OCI-LY1 (cell line): ENCODE measurements around the gene DIAPH2.

Source experiments
- H2AFZ ChIP-seq: fragments of 200-600 bp; sonication (generic), shearing (Covaris generic); 2 replicates; pipeline ENCODE4 v1.6.0; 2014; ENCODE audit warnings: antibody characterized with exemption, mild to moderate bottlenecking, low read length
- H3F3A ChIP-seq: fragments of 200-600 bp; sonication (generic), shearing (Covaris generic); 2 replicates; pipeline ENCODE4 v1.6.0; 2014; ENCODE audit warnings: mild to moderate bottlenecking, antibody characterized with exemption, low read length, moderate library complexity; ENCODE audit not compliant: insufficient read depth
- H3K27ac ChIP-seq: fragments of 200-600 bp; sonication (generic); 2 replicates; pipeline ENCODE4 v1.5.1; 2014; ENCODE audit warnings: low read length, mixed run types, mild to moderate bottlenecking, low read depth; ENCODE audit not compliant: poor library complexity, severe bottlenecking
- H3K27me3 ChIP-seq: fragments of 200-600 bp; sonication (generic); 2 replicates; pipeline ENCODE4 v1.6.0; 2014; ENCODE audit warnings: antibody characterized with exemption, mild to moderate bottlenecking, low read length, moderate library complexity; ENCODE audit not compliant: insufficient read depth
- H3K36me3 ChIP-seq: fragments of 200-600 bp; sonication (generic); 2 replicates; pipeline ENCODE4 v1.6.1; 2014; ENCODE audit warnings: mild to moderate bottlenecking, antibody characterized with exemption, low read length, moderate library complexity, mixed read lengths; ENCODE audit not compliant: insufficient read depth
- H3K4me1 ChIP-seq: fragments of 200-600 bp; sonication (generic); 2 replicates; pipeline ENCODE4 v1.5.1; 2014; ENCODE audit warnings: mild to moderate bottlenecking, low read length, moderate library complexity; ENCODE audit not compliant: insufficient read depth, severe bottlenecking
- H3K4me2 ChIP-seq: fragments of 200-600 bp; sonication (generic), shearing (Covaris generic); 2 replicates; pipeline ENCODE4 v1.6.1; 2014; ENCODE audit warnings: low read length
- H3K4me3 ChIP-seq: fragments of 200-600 bp; sonication (generic); 2 replicates; pipeline ENCODE4 v1.5.1; 2014; ENCODE audit warnings: low read length, low read depth, mild to moderate bottlenecking, mixed read lengths; ENCODE audit not compliant: poor library complexity, severe bottlenecking
- H3K79me2 ChIP-seq: fragments of 200-600 bp; shearing (Covaris generic); 2 replicates; pipeline ENCODE4 v1.6.1; 2016; ENCODE audit warnings: mixed run types, low read length, mixed read lengths; ENCODE audit not compliant: insufficient read depth
- H3K9ac ChIP-seq: fragments of 200-600 bp; sonication (generic), shearing (Covaris generic); 2 replicates; pipeline ENCODE4 v1.6.1; 2014; ENCODE audit warnings: mild to moderate bottlenecking, low read length, mixed read lengths
- H3K9me2 ChIP-seq: fragments of 200-600 bp; sonication (generic), shearing (Covaris generic); 2 replicates; pipeline ENCODE4 v1.6.1; 2014; ENCODE audit warnings: low read depth, mild to moderate bottlenecking, low read length, mixed read lengths
- H3K9me3 ChIP-seq: fragments of 200-600 bp; shearing (Covaris generic); 2 replicates; pipeline ENCODE4 v1.6.1; 2014; ENCODE audit warnings: low read length, mixed read lengths
- H4K20me1 ChIP-seq: fragments of 200-600 bp; sonication (generic), shearing (Covaris generic); 2 replicates; pipeline ENCODE4 v1.6.0; 2016; ENCODE audit warnings: mild to moderate bottlenecking, low read length; ENCODE audit not compliant: insufficient read depth
- CTCF ChIP-seq: fragments of 200-600 bp; sonication (generic), shearing (Covaris generic); IDR thresholded peaks from 2 replicates; pipeline ENCODE4 v1.5.1; 2017; ENCODE audit warnings: mild to moderate bottlenecking, antibody characterized with exemption, low read length, moderate library complexity, mixed read lengths
- EZH2 ChIP-seq: fragments of 200-600 bp; sonication (generic), shearing (Covaris generic); IDR thresholded peaks from 2 replicates; pipeline ENCODE4 v1.8.0; 2017; ENCODE audit warnings: borderline replicate concordance, mixed run types, mild to moderate bottlenecking, antibody characterized with exemption, low read length, moderate library complexity, mixed read lengths

Gene DIAPH2

GRCh38 chrX:96987228-96987627, 302.6 kb downstream of the DIAPH2 start:
- H3K27ac ChIP-seq = no peak overlapping the region
- no peaks in the 10 kb centered on the region for H3K9me3 ChIP-seq
- no peaks in the 10 kb centered on the region for H4K20me1 ChIP-seq
- no peaks in the 10 kb centered on the region for H3K9me2 ChIP-seq
- H2AFZ ChIP-seq = no peak overlapping the region
- H3K4me3 ChIP-seq = no peak overlapping the region
- no peaks in the 10 kb centered on the region for H3K4me1 ChIP-seq
- no peak overlapping the region for H3K4me2 ChIP-seq
- H3K27me3 ChIP-seq = no peaks in the 10 kb centered on the region
- no peaks in the 10 kb centered on the region for H3K36me3 ChIP-seq
- TF ChIP-seq EZH2 = no peak
- no peak for TF ChIP-seq CTCF
- no peaks in the 10 kb centered on the region for H3K79me2 ChIP-seq
- no peak overlapping the region for H3K9ac ChIP-seq
- H3F3A ChIP-seq = no peaks in the 10 kb centered on the region

- no peaks in the 10 kb centered on the region for H4K20me1 ChIP-seq
- no peaks in the 10 kb centered on the region for H3K79me2 ChIP-seq
- no peak overlapping the region for H3K27ac ChIP-seq
- no peaks in the 10 kb centered on the region for H3F3A ChIP-seq
- H3K4me1 ChIP-seq = no peaks in the 10 kb centered on the region
- H3K9ac ChIP-seq = no peak overlapping the region
- H3K9me2 ChIP-seq = no peaks in the 10 kb centered on the region
- no peaks in the 10 kb centered on the region for H3K9me3 ChIP-seq
- H2AFZ ChIP-seq = no peak overlapping the region
- H3K4me2 ChIP-seq = no peak overlapping the region
- H3K36me3 ChIP-seq = no peaks in the 10 kb centered on the region
- H3K27me3 ChIP-seq = no peaks in the 10 kb centered on the region
- no peak overlapping the region for H3K4me3 ChIP-seq
- TF ChIP-seq EZH2 = no peak
- no peak for TF ChIP-seq CTCF
Observed at GRCh38 chrX:96989830-96990571, 305.4 kb downstream of the DIAPH2 start.

- H3K4me2 ChIP-seq = no peak overlapping the region
- H2AFZ ChIP-seq = no peak overlapping the region
- no peaks in the 10 kb centered on the region for H3K79me2 ChIP-seq
- no peak overlapping the region for H3K9ac ChIP-seq
- H3K9me3 ChIP-seq = no peaks in the 10 kb centered on the region
- TF ChIP-seq CTCF (no peak), EZH2 (no peak)
- no peaks in the 10 kb centered on the region for H3F3A ChIP-seq
- no peaks in the 10 kb centered on the region for H4K20me1 ChIP-seq
- no peaks in the 10 kb centered on the region for H3K27me3 ChIP-seq
- no peak overlapping the region for H3K4me3 ChIP-seq
- H3K4me1 ChIP-seq = no peaks in the 10 kb centered on the region
- H3K36me3 ChIP-seq = no peaks in the 10 kb centered on the region
- no peaks in the 10 kb centered on the region for H3K9me2 ChIP-seq
- no peak overlapping the region for H3K27ac ChIP-seq
Observed at GRCh38 chrX:96994093-96994492, 309.5 kb downstream of the DIAPH2 start.
